ENCODE measurements around the gene PRKCE. TPM values are rescaled to one million over a fixed set of nuclear protein-coding genes. Genes with fewer than 3 reads are reported as not detected.

PRKCE gene
- total and polyA plus RNA-seq, 2 experiments from 2014 or later = 0.94 to 1.2 TPM

DNA sequence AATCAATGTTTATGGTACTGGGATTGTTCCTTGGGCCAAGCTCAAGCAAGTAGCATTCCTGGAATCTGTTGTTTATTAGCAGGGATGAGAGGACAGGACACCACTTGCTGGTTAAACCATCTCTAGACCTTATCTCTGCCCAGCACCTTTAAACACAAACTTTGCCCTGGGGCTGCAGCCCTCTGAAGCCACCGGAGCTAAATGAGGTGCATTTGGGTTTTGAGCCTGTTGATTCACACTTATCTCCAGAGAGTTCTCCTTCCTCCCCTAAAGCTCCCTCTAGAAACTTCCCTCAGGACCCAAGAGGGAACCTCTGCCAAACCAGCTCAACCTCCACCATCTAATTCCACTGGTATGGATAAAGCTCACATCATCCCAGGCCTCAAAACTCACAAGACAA lies 551.0 kb downstream of the PRKCE start:
- peaks cover 5% of the 10 kb centered on the region; the same call in 1 of the 3 replicates for H3K4me1 Mint-ChIP-seq
- Histone ChIP-seq H3K4me2 (no peak overlapping the region), H2AFZ (no peak overlapping the region), H3K4me3 (no peak overlapping the region), H3K27me3 (ENCODE audit: insufficient read depth) (no peaks in the 10 kb centered on the region), H3K4me1 (ENCODE audit: insufficient read depth) (peaks cover 9% of the 10 kb centered on the region; the same call in 1 of the 2 replicates), H3K9me2 (ENCODE audit: insufficient read depth) (no peaks in the 10 kb centered on the region; the same call in 1 of the 2 replicates), H4K20me1 (replicated peaks; ENCODE audit: insufficient read depth) (no peaks in the 10 kb centered on the region), H3K79me2 (replicated peaks; ENCODE audit: insufficient read depth) (no peaks in the 10 kb centered on the region), H3K27ac (ENCODE audit: low read depth) (no peak overlapping the region), H3K36me3 (ENCODE audit: insufficient read depth) (no peaks in the 10 kb centered on the region), H3F3A (replicated peaks; ENCODE audit: low read depth) (no peaks in the 10 kb centered on the region)
- no peaks in the 10 kb centered on the region for H3K27me3 Mint-ChIP-seq (ENCODE audit: insufficient read depth, low read depth, poor library complexity)
- no peak for ATAC-seq
- no peak overlapping the region for H3K4me3 Mint-ChIP-seq
- no peaks in the 10 kb centered on the region; the same call in none of the 3 replicates for H3K9me3 Mint-ChIP-seq
- no peak overlapping the region for H3K27ac Mint-ChIP-seq
- DNase-seq (ENCODE audit: low spot score) = no peak
- TF ChIP-seq ZNF331 (CRISPR knock-in tag; IDR thresholded peaks at IDR 0.05; ENCODE audit: low read depth) = no peak
- TF ChIP-seq, protein P1, sequence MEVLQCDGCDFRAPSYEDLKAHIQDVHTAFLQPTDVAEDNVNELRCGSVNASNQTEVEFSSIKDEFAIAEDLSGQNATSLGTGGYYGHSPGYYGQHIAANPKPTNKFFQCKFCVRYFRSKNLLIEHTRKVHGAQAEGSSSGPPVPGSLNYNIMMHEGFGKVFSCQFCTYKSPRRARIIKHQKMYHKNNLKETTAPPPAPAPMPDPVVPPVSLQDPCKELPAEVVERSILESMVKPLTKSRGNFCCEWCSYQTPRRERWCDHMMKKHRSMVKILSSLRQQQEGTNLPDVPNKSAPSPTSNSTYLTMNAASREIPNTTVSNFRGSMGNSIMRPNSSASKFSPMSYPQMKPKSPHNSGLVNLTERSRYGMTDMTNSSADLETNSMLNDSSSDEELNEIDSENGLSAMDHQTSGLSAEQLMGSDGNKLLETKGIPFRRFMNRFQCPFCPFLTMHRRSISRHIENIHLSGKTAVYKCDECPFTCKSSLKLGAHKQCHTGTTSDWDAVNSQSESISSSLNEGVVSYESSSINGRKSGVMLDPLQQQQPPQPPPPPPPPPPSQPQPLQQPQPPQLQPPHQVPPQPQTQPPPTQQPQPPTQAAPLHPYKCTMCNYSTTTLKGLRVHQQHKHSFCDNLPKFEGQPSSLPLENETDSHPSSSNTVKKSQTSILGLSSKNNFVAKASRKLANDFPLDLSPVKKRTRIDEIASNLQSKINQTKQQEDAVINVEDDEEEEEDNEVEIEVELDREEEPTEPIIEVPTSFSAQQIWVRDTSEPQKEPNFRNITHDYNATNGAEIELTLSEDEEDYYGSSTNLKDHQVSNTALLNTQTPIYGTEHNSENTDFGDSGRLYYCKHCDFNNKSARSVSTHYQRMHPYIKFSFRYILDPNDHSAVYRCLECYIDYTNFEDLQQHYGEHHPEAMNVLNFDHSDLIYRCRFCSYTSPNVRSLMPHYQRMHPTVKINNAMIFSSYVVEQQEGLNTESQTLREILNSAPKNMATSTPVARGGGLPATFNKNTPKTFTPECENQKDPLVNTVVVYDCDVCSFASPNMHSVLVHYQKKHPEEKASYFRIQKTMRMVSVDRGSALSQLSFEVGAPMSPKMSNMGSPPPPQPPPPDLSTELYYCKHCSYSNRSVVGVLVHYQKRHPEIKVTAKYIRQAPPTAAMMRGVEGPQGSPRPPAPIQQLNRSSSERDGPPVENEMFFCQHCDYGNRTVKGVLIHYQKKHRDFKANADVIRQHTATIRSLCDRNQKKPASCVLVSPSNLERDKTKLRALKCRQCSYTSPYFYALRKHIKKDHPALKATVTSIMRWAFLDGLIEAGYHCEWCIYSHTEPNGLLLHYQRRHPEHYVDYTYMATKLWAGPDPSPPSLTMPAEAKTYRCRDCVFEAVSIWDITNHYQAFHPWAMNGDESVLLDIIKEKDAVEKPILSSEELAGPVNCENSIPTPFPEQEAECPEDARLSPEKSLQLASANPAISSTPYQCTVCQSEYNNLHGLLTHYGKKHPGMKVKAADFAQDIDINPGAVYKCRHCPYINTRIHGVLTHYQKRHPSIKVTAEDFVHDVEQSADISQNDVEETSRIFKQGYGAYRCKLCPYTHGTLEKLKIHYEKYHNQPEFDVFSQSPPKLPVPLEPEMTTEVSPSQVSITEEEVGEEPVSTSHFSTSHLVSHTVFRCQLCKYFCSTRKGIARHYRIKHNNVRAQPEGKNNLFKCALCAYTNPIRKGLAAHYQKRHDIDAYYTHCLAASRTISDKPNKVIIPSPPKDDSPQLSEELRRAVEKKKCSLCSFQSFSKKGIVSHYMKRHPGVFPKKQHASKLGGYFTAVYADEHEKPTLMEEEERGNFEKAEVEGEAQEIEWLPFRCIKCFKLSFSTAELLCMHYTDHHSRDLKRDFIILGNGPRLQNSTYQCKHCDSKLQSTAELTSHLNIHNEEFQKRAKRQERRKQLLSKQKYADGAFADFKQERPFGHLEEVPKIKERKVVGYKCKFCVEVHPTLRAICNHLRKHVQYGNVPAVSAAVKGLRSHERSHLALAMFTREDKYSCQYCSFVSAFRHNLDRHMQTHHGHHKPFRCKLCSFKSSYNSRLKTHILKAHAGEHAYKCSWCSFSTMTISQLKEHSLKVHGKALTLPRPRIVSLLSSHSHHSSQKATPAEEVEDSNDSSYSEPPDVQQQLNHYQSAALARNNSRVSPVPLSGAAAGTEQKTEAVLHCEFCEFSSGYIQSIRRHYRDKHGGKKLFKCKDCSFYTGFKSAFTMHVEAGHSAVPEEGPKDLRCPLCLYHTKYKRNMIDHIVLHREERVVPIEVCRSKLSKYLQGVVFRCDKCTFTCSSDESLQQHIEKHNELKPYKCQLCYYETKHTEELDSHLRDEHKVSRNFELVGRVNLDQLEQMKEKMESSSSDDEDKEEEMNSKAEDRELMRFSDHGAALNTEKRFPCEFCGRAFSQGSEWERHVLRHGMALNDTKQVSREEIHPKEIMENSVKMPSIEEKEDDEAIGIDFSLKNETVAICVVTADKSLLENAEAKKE (CRISPR knock-in tag; IDR thresholded peaks at IDR 0.05) = no peak
- TF ChIP-seq ZNF114 (CRISPR knock-in tag; IDR thresholded peaks at IDR 0.05) = no peak
- TF ChIP-seq CREB1 (CRISPR knock-in tag; IDR thresholded peaks at IDR 0.05; ENCODE audit: low read depth) = no peak
- no peak for TF ChIP-seq EZH2phosphoT487 (IDR thresholded peaks at IDR 0.05; ENCODE audit: unreplicated experiment)
- TF ChIP-seq JUNB (IDR thresholded peaks at IDR 0.05; ENCODE audit: unreplicated experiment) = no peak
- TF ChIP-seq NANOG (IDR thresholded peaks at IDR 0.05; ENCODE audit: borderline replicate concordance) = no peak
- TF ChIP-seq, protein P2, sequence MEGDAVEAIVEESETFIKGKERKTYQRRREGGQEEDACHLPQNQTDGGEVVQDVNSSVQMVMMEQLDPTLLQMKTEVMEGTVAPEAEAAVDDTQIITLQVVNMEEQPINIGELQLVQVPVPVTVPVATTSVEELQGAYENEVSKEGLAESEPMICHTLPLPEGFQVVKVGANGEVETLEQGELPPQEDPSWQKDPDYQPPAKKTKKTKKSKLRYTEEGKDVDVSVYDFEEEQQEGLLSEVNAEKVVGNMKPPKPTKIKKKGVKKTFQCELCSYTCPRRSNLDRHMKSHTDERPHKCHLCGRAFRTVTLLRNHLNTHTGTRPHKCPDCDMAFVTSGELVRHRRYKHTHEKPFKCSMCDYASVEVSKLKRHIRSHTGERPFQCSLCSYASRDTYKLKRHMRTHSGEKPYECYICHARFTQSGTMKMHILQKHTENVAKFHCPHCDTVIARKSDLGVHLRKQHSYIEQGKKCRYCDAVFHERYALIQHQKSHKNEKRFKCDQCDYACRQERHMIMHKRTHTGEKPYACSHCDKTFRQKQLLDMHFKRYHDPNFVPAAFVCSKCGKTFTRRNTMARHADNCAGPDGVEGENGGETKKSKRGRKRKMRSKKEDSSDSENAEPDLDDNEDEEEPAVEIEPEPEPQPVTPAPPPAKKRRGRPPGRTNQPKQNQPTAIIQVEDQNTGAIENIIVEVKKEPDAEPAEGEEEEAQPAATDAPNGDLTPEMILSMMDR (conservative IDR thresholded peaks at IDR 0.05; ENCODE audit: low read depth in 2 of 2) = no peak
- TF ChIP-seq, protein P3, sequence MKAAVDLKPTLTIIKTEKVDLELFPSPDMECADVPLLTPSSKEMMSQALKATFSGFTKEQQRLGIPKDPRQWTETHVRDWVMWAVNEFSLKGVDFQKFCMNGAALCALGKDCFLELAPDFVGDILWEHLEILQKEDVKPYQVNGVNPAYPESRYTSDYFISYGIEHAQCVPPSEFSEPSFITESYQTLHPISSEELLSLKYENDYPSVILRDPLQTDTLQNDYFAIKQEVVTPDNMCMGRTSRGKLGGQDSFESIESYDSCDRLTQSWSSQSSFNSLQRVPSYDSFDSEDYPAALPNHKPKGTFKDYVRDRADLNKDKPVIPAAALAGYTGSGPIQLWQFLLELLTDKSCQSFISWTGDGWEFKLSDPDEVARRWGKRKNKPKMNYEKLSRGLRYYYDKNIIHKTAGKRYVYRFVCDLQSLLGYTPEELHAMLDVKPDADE (IDR thresholded peaks at IDR 0.05) = no peak
- no peak for TF ChIP-seq STAT1 (IDR thresholded peaks at IDR 0.05; ENCODE audit: unreplicated experiment)
- no peak for TF ChIP-seq POLR2AphosphoS5 (IDR thresholded peaks at IDR 0.05; ENCODE audit: low read depth)
- TF ChIP-seq EZH2 (IDR thresholded peaks at IDR 0.05; ENCODE audit: low read depth, unreplicated experiment) = no peak
- TF ChIP-seq, protein P4, sequence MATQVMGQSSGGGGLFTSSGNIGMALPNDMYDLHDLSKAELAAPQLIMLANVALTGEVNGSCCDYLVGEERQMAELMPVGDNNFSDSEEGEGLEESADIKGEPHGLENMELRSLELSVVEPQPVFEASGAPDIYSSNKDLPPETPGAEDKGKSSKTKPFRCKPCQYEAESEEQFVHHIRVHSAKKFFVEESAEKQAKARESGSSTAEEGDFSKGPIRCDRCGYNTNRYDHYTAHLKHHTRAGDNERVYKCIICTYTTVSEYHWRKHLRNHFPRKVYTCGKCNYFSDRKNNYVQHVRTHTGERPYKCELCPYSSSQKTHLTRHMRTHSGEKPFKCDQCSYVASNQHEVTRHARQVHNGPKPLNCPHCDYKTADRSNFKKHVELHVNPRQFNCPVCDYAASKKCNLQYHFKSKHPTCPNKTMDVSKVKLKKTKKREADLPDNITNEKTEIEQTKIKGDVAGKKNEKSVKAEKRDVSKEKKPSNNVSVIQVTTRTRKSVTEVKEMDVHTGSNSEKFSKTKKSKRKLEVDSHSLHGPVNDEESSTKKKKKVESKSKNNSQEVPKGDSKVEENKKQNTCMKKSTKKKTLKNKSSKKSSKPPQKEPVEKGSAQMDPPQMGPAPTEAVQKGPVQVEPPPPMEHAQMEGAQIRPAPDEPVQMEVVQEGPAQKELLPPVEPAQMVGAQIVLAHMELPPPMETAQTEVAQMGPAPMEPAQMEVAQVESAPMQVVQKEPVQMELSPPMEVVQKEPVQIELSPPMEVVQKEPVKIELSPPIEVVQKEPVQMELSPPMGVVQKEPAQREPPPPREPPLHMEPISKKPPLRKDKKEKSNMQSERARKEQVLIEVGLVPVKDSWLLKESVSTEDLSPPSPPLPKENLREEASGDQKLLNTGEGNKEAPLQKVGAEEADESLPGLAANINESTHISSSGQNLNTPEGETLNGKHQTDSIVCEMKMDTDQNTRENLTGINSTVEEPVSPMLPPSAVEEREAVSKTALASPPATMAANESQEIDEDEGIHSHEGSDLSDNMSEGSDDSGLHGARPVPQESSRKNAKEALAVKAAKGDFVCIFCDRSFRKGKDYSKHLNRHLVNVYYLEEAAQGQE (IDR thresholded peaks at IDR 0.05; ENCODE audit: unreplicated experiment) = no peak
- H3K36me3 Mint-ChIP-seq (ENCODE audit: low read depth) = no peaks in the 10 kb centered on the region
